Hepatocyte (in vitro differentiated cells): Measurements from ENCODE around the gene METRNL.

ENCODE experiments used
- CTCF ChIP-seq: fragments of 200-600 bp; sonication (generic); IDR thresholded peaks from 2 replicates; pipeline ENCODE4 v1.5.1; 2016; ENCODE audit warnings: antibody characterized with exemption, mild to moderate bottlenecking; ENCODE audit not compliant: poor library complexity
- EZH2 ChIP-seq: fragments of 200-600 bp; sonication (generic); IDR thresholded peaks from 2 replicates; pipeline ENCODE4 v1.6.1; 2016; ENCODE audit warnings: antibody characterized with exemption, mild to moderate bottlenecking, borderline replicate concordance

- TF ChIP-seq CTCF (no peak), EZH2 (no peak)
Observed at GRCh38 chr17:83113792-83114191, 34.4 kb downstream of the METRNL start.
